IMR-90 (cell line): Measurements from ENCODE around the gene FGF3. TPM values are rescaled to one million over a fixed set of nuclear protein-coding genes. Genes with fewer than 3 reads are reported as not detected.

ENCODE experiments used
- MAZ ChIP-seq: IDR thresholded peaks from 2 replicates; pipeline ENCODE4 v1.6.1; 2012; ENCODE audit warnings: low read depth, mild to moderate bottlenecking, low read length, improper control_type of control experiment, moderate library complexity, borderline replicate concordance
- NFE2L2 ChIP-seq: fragments of 150-350 bp; IDR thresholded peaks from 2 replicates; pipeline ENCODE4 v1.6.1; 2016; ENCODE audit warnings: low read depth, mild to moderate bottlenecking, low read length
- POLR2A ChIP-seq: IDR thresholded peaks from 2 replicates; pipeline ENCODE4 v1.6.1; 2012; ENCODE audit warnings: mild to moderate bottlenecking, low read depth, low read length
- RFX5 ChIP-seq: IDR thresholded peaks from 2 replicates; pipeline ENCODE4 v1.8.0; 2012; ENCODE audit warnings: low read depth, mild to moderate bottlenecking, low read length, moderate library complexity
- polyA plus RNA-seq, 3 experiments: library from polyadenylated mRNA; depleted of rRNA; stranded (reverse); fragments of >200 nt; gene quantifications; 2 replicates each; pipeline ENCODE4 v1.2.3, GENCODE V29; 2012; ENCODE audit warnings: low replicate concordance in 1 of 3
- total RNA-seq: library from RNA; depleted of rRNA; stranded (reverse); fragments of >200 nt; gene quantifications from 2 replicates; pipeline ENCODE4 v1.2.3, GENCODE V29; 2012
- TF ChIP-seq, protein P1 (sequence below): conservative IDR thresholded peaks from 2 replicates; pipeline ENCODE4 v1.5.1; 2012; ENCODE audit warnings: mild to moderate bottlenecking, low read depth, low read length, improper control_type of control experiment

The FGF3 gene
- total and polyA plus RNA-seq, 2 of the 4 experiments (the other 2 are of a cell fraction) = not detected

- TF ChIP-seq, protein P1, sequence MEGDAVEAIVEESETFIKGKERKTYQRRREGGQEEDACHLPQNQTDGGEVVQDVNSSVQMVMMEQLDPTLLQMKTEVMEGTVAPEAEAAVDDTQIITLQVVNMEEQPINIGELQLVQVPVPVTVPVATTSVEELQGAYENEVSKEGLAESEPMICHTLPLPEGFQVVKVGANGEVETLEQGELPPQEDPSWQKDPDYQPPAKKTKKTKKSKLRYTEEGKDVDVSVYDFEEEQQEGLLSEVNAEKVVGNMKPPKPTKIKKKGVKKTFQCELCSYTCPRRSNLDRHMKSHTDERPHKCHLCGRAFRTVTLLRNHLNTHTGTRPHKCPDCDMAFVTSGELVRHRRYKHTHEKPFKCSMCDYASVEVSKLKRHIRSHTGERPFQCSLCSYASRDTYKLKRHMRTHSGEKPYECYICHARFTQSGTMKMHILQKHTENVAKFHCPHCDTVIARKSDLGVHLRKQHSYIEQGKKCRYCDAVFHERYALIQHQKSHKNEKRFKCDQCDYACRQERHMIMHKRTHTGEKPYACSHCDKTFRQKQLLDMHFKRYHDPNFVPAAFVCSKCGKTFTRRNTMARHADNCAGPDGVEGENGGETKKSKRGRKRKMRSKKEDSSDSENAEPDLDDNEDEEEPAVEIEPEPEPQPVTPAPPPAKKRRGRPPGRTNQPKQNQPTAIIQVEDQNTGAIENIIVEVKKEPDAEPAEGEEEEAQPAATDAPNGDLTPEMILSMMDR = no peak
- TF ChIP-seq NFE2L2 = no peak
- TF ChIP-seq RFX5 = no peak
- no peak for TF ChIP-seq MAZ
- no peak for TF ChIP-seq POLR2A
Measured at GRCh38 chr11:69863544-69864200, 44.5 kb upstream of the FGF3 start (continued).
